Thyroid gland (tissue), 4 donors: ENCODE data around the gene ZNF189.

Experiments
- POLR2A ChIP-seq, 2 donors: fragments of 450-650 bp; IDR thresholded peaks; one replicate each; pipeline ENCODE4 v1.6.1; 2017; ENCODE audit warnings: antibody characterized with exemption in 2 of 2, mild to moderate bottlenecking in 2 of 2, moderate library complexity in 1 of 2
- TF ChIP-seq, protein P1 (sequence below), 6 experiments: fragments of 200-600 bp in 3 of 6; fragments of 450-650 bp in 3 of 6; sonication (generic) in 3 of 6; IDR thresholded peaks; one replicate each; pipeline ENCODE4 v1.5.1; 2016 to 2019; ENCODE audit warnings: antibody characterized with exemption in 6 of 6, mild to moderate bottlenecking in 2 of 6, inconsistent platforms in 1 of 6, moderate library complexity in 1 of 6

DNA sequence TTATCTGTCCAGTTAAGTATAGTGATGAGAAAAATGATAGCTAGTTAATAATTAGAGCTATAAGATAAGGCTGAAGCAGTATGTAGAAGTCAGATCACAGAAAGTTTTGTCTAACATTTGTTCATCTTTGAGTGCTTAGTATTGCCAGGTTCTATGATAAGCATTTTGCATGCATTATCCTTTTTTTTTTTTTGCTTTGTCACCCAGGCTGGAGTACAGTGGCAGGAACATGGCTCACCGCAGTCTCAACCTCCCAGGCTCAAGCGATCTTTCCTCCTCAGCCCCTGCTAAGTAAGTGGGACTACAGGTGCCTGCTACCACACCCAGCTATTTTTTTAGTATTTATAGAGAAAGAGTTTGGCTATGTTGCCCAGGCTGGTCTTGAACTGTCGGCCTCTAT lies 31.3 kb upstream of the ZNF189 start:
- TF ChIP-seq, protein P1, sequence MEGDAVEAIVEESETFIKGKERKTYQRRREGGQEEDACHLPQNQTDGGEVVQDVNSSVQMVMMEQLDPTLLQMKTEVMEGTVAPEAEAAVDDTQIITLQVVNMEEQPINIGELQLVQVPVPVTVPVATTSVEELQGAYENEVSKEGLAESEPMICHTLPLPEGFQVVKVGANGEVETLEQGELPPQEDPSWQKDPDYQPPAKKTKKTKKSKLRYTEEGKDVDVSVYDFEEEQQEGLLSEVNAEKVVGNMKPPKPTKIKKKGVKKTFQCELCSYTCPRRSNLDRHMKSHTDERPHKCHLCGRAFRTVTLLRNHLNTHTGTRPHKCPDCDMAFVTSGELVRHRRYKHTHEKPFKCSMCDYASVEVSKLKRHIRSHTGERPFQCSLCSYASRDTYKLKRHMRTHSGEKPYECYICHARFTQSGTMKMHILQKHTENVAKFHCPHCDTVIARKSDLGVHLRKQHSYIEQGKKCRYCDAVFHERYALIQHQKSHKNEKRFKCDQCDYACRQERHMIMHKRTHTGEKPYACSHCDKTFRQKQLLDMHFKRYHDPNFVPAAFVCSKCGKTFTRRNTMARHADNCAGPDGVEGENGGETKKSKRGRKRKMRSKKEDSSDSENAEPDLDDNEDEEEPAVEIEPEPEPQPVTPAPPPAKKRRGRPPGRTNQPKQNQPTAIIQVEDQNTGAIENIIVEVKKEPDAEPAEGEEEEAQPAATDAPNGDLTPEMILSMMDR (IDR thresholded peaks at IDR 0.05) = no peak
- no peak for TF ChIP-seq POLR2A (IDR thresholded peaks at IDR 0.05)
